ENCODE measurements around the gene MYEF2.
A peak's percentile ranks its signal among the peaks of the same experiment; 100 is the strongest.

Gene MYEF2

DNA sequence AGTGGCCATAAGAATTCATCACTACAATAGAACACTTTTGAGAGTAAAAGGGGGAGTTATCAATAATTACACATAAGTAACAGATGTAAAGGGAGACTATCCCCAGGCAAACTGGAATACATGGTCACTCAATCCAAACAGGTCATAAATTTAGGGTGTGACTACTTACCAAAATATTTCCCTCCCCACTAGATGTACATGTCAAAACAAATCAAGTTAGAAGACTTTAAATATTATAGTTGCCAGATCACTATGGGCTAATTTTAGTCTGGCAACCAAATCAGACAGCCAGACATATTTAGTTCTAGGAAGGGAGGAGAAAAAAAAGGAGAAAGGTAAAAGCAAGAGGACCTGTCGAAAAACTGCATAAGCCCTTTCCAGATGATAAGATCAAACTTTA is 34.2 kb downstream of the MYEF2 start:
- no peak for DNase-seq

DNA sequence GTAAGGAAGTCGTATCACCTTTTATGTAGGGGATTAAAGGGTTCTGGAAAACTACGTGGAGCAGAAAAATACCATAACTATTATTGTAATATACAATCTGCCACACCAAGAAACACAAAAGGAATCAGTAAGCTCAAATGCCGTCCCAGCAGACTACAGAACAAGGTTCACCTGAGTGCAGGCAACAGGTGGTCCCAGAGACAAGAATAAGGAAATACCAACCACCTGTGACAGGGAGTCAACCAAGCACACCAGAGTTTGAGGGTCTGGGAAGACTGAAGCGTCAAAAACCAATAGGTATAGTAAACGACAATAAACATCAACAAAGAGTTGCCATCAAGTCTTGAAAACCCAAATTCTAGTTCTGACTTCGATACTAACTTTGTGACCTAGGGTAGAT is 45.2 kb downstream of the MYEF2 start:
- DNase-seq: no peak

DNA sequence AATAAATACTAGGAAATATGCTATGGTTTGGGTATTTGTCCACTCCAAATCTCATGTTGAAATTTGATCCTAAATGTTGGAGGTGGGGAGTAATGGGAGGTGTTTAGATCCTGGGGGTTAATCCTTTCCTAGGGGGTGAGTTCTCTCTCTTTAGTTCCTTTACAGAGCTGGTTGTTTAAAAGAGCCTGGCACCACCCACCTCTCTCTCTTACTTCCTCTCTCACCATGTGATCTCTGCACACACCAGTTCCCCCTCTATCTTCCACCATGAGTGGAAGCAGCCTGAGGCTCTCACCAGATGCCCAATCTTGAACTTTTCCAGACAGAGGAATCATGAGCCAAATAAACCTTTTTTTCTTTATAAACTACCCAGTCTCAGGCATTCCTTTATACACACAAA is 46.8 kb downstream of the MYEF2 start:
- DNase-seq: no peak

DNA sequence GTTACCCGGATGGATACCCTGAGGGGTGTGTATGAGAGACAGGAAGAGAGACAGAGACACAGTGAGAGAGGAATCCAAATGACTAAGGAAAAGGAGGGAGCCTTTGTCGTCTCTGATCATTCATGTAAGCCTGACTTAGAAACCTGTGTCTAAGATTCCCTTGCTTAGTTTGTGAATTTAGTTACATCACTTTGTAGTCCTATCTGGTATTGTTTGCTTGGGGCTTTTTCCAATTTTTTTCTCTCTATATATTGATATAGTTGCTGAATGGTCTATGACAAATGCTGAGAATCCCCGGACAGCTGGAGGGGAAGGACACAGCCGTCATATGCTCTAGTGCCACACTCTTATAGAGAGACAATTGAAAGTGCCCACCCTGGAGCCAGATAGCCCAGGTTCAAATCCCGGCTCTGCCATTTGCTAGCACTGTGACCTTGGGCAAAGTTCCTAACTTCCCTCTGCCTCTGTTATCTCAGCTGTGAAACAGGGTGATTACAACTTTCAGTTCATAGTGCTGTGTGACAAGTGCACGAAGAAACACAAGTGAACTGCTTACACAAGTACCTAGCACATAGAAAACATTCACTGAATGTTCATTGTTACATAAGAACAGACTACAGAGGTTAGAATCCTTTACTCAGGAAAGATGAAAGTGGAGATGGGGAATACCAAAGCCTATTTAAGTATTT is 51.3 kb downstream of the MYEF2 start:
- no peak for DNase-seq

DNA sequence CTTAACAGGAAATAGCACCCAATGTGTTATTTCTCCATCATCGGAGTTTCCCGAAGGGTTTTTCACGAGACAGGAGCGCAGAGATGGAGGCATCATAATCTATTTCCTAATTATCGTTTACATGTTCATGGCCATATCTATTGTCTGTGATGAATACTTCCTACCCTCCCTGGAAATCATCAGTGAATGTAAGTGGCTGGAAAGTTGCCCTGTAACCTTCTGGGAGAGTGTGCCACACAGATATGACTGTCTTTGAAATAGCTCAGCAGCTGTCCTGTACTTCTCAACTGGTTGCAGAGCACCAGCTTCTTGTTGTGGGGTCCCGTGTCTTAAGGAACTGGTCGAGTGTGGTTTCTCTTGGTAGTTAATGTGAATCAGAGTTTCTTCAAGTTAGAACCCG is 56.2 kb downstream of the MYEF2 start:
- no peak for DNase-seq

DNA sequence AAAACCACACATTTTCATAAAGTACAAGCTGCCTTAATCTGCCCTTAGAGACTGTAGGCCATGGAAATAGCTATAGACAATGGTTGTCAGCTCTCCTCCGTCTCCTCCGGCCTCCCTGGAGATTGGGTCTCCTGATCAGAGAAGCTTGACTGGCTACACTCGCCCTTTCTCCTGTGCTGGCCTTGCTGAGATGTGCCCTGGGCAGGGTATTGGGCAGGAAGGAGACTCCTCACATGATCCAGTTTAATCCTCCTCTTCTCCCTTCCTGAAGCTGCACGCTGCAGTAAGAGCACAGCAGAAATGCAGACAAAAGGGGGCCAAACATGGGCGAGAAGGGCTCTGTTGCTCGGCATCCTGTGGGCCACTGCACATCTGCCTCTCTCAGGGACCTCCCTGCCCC is 57.4 kb downstream of the MYEF2 start, which contains the start of gene SLC24A5:
Gene SLC24A5, plus strand, starts transcription at position 246 of the 400 bp plus-strand sequence. Its CDS starts 55 bp downstream, at position 301.
- no peak for DNase-seq

DNA sequence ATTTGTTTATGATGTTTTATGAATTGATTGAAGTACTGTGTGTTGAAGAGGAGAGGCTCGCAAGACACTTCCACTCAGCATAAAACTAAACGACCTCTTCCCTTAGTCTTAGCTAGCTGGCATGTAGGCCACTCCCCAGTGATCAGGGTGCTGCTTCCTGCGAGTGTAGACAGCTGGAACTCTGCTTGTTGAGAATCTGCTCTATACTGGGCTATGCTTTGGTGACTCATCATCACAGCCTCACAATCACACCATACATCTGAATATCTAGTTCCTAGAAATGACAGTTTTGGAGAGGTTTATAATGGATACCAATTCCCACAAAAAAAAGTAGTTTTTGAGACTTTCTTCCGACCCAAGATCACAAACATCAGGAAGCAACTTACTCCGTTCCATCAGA is 58.8 kb downstream of the MYEF2 start:
- DNase-seq: no peak

DNA sequence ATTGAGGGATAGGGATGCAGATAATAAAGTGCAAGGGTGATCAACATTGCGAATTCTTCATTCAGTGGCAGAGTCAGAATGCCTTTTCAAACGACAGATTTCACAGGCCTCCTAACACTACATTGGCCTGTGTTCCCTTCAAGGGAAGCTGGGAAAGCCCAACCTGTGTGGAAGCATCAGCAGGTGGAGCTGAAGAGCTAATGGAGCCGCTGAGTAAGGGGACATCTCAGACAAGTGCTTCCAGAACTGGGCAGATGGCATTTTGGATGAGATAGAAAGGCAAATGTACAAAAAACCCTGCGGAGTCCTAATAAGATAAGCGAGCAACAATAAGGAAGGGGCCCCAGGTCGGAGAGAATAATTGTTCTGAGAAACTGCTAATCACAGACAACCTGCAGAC is 65.9 kb downstream of the MYEF2 start:
- DNase-seq: peak in 1 of 2 experiments; percentile 15

DNA sequence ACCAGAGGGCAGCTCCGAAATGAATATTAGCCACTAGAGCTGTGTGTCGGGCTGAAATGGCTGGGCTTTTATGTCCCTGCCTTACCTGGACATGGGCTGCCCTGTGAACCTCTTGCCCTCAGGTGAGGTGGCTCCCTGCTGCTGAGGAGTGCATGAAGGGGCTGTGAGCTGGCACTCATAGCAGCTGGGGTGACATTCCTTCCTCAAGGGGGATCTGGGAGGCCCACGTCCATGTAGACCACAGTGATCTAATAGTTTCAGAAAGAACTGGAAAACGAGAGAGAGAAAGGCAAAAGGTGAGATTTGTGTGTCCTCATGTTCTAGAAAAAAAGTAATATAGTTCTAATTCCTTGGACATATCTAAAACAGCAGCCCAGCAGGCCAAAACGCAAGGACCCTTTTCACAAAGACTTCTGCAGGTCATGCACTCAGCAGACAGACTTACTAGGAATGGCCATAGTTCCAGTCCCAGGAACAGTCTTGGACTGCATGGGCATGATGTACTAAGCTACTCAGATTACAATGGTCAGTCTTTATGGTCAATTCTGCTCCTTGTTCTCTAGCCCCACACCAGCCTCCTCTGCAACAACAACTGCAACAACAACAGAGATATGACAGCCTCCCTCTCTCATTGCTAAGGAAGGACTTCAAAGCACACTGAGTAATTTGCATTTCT is 68.1 kb downstream of the MYEF2 start:
- DNase-seq: no peak

DNA sequence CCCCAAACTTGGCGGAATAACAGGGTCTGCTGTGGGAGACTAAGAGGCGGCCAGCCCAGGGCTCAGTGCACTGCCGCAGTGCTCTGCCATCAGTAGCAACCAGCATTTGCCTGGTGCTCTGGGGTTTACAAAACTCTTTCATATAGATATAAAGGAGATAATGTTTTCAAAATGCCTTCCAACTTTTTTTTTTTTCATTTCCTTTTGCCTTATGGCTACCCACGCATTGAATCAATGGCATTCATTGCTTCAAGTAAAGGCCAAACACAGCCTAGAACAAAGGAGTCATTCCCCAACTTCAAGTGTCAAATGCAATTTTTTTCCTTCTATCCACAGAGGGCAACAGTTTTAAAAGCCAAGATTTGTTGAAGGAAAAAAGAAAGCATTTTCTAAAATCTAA is 68.9 kb downstream of the MYEF2 start:
- no peak for DNase-seq

DNA sequence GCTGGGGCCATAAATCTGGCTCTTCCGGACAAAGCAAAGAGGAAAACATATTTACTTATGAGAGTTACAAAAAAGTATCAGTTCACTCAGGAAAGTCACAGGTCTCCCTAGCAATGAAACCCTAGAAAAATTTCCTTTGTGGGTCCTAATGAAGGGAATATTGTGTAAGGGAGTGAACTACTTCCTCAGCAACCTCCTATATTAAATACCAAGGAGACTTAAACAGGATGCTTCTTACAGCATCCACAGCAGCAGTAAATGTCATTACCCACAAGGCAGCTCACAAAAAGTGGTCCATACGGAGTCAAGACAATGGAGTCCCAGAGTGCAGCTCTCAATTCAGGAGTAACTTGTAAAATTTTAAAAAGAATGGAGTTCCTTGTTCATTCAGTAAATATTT is 72.2 kb downstream of the MYEF2 start:
- no peak for DNase-seq

DNA sequence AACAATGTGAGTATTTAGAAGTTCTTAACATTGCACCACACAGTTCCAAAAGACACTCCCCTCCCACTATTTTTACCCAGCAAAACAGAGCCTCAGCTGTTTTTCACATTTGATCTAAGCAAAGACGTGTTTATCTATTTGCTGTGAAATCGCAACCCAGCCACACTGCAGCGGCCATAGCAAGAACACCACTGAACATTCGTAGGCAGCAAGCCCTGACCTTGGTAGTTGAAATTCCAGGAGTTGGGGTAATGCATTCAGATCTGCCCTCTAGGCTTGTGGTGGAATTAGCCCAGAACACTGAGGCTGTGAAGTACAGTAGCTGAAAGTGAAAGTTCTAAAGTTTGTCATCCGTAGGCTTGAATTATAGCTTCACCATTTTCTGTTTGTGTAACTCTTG is 74.4 kb downstream of the MYEF2 start:
- DNase-seq: no peak

DNA sequence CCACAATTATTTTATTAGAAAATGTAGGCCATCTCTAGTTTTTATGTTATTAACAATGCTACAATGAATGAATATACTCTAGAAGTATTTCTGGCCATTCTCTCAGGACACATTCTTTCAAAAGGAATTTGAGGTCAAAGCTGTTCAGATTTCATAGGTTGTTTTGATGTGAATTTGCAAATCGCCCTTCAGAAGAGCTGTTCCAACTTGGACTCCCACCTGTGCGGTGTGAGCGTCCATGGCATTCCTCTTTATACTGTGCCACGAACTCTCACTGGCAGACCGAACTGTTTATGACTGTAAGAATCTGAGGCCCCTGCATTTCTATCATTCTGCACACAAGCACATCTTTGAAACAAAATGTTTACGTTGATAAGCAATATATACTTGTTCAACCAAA is 75.9 kb downstream of the MYEF2 start:
- DNase-seq: no peak

DNA sequence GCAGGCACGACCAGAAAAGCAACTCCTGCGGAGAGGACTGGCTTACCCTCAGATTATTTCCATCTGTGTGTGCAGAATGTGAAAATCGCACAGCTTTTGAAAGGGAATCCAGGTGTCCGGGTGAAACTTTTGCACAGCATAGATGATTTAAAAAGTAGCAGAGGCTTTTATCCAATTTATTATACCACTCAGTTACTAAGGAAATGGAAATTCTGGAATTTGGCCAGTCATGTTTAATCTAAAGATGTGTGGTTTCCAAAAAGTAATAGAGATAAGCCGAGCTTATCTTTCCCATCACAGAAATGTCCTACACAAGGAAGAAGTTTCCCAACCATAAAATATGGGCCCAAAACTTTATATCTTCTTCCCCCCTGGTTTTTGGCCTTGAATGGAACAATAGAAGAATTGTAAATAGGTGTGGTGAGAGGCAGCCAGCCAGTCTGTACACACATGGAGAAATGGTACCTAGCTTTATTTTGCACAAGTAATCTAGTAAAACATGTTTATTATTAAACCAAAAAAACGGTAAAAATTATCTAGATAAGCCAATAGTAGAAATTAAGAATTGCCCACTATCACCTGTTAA is 76.6 kb downstream of the MYEF2 start:
- no peak for DNase-seq

DNA sequence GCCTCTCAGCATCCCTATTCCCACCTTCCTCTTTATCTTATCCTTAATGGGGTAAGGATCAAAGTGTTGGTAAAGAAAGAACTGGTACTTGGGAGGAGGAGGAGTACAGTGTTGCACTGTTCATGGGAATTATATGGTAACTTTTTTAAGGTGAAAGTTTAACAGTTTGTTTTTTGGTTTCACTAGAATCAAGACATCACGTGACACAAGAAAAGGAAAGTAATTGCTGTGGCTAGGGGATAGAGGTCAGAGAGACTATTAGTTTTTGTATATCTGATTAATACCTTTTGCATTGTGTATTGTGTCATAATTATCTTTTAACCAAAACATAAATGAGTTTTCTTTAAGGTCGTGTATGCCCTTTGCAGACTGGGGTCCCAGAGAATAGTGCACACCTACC is 80.8 kb downstream of the MYEF2 start:
- DNase-seq: no peak

DNA sequence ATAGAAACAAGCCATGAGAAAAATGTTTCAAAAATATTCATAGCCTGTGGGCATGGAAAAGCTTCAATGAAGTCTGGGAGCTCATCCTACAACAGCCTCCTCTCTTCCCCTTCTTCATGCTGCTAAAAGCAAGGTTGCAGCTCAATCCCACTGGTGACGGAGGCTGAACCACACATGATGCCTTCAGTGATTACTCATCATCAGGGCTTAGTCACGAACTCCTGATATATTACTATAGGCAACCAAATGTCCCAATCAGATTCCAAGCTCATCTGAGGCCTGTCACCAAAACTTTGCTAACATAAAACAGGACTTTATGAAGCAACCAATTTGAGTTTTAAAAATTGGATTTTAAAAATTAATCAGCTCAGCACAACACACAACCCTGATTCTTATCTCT is 81.3 kb downstream of the MYEF2 start:
- no peak for DNase-seq

DNA sequence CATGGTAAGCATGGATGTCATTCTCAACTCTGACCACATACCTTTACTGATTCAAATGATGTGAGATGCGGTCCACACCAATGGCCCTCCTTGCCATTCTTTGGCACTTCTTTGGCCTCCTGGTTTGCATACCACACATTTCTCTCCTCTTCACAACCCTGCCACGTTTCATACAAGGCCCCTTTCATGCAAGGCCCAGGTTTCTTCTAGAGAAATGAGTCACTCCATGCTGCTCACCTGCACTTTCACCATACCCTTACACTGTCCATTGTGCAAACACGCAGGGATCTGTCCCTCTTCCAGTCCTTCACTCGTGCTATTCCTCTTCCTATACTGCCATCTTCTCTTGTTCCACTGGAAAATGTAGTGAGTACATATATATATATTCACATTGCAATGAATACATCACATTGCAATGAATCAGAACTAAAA is 81.7 kb downstream of the MYEF2 start:
- no peak for DNase-seq

DNA sequence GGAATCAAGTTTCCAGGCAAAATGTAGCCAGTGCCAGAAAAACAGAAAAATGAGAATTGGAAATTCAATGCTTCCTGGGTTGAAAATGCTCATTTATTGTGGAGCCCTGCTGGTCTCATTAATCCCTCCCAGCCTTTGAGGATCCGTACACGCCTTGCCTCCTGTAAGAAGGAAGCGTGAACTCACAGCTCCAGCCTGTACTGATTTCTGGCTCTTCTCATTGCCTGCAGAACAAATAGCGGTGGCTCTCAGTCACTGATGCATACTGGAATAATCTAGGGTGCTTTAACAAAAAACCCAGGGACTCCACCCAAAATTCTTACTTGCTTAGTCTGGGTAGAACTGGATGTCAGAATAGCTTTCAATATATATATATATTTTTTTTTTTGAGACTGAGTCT is 86.6 kb downstream of the MYEF2 start:
- DNase-seq: no peak

DNA sequence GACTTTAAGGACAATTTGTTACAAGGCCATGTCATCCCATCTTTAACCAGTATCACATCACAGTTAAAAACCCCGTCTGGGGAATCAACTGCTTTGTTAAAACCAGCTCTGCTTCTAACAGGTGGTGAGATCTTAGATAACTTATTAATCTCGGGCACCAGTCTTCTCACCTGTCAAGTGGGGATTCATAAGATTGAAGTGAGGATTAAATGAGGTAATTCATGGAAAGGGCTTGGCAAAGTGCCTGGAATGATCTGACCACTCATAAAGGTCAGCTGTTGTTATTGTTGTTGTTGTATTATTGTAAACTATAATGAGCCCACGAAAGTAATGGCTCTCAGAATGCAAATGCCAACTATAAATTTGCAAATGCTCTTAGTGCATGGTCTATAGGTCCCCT is 87.4 kb downstream of the MYEF2 start:
- DNase-seq: no peak

DNA sequence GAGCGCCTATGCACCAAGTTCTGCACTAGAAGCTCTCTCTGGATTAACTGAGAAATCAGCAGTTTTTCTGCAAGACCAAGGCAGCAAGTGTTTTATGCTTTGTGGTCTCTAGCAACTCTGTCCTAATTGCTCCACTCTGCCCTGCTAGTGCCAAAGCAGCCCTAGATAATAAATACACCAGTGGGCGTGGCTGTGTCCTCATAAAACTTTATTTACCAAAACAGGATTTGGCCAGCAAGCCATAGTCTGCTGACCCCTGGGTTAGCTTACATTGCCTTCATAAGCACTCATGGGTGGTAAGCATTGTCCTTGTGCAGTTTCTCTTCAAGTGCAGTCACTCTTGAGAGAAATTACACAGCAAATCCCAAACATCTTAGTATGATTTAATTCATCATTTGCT is 88.0 kb downstream of the MYEF2 start:
- DNase-seq: no peak

DNA sequence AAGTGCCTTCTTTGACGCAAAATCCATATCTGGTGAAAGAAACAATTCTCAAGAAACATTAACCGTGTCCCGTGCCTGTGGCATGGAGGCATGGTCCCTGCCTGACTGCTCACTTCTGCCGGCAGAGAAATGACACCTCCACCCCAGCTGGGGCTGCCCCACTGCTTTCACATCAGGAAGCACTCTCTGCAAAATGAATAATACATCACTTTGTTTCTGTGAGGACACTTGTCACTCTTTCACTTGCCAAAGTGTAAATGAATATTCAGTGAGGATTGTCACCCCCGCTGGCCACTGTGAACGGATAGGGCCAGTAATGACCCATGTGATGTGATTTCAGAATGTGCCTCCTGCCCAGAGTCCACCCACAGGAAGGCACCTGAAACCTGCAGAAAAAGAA is 88.4 kb downstream of the MYEF2 start:
- DNase-seq: no peak

DNA sequence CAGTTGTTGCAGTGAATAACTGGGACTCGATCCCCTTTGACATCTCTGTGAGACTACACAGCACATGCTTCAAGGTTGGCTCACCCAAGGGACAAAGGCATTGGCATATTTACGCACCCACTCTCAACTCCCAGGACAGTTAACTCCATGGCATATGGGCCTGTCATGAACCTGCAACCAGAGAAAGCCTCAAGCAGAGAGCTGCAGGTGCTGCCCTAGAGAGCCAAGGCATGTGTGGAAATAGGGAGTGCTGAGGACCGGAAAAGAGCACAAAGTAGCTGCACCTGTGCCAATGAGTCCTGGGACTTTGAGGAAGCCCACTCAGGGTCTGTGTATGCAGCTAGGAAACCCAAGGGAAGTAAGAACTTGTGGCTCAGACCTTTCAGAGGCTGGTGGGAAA is 90.3 kb downstream of the MYEF2 start:
- no peak for DNase-seq

DNA sequence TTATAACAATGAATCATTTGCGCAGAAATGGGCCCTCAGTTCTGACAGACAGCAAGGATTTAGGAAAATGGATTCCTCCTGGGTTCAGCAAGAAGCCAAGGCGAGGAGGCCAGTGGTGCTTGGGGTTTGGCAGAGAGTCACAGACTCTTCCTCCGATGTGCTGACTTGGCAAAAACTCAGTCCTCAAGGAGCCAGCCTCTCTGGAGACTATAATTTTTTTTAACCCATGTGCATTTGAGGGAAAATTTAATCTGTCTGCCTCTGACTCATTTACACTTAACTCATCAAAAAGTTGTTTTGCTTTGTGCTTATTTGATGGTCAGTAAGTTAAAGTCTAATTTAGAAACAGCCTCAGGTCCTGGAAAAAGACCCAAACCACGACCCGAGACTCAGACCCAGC is 91.5 kb downstream of the MYEF2 start:
- no peak for DNase-seq

DNA sequence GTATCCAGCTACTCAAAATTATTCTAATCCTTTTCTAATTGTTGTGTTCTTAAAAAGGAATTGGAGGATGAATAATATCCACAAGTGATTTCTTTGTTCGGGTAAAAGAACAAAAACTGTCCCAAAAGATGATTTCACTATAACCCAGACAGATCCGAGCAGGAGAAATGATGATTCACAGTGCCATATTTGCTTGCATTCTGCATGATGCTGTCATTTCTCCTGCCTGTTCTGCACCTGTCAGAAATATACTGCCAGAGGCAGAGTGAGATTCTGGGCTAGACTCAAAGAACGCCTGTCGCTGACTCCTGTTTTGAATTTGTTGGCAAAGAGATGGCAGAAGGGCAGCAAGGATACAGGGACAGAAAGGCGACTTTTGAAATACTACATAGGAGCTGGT is 92.0 kb downstream of the MYEF2 start:
- no peak for DNase-seq

DNA sequence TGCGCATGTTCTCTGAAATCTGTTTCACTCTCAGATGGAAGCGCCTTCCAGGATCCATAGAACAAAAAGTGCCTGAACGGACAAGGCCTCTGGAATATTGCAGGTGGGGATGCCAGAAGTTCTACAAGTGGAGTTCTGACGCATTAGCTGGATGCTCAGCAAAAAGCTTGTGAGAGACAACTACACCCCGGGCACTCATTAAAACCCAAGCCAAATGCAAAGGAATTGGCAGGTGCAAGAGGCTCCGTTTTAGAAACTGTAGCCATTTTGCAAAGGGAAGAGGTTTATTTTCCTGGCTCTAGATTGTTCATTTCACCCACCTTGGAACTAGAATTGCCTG is 92.5 kb downstream of the MYEF2 start:
- no peak for DNase-seq

Measured in activated CD4-positive, alpha-beta T cell treated with anti-CD3 and anti-CD28 coated beads, Interleukin-2, amount 50 U/mL, for 48 hours (primary cell).